Measurements from ENCODE around the gene USP47.

The USP47 gene

GRCh38 chr11:11966354-11966741, 124.6 kb downstream of the USP47 start:
- DNase-seq (ENCODE audit: low read depth), result no peak

GRCh38 chr11:11966826-11967668, 125.3 kb downstream of the USP47 start:
- DNase-seq (ENCODE audit: low read depth), result peak; percentile 24

GRCh38 chr11:11967669-11968510, 126.1 kb downstream of the USP47 start:
- no peak for DNase-seq (ENCODE audit: low read depth)

- no peak for DNase-seq (ENCODE audit: low read depth)
These were observed 126.9 kb downstream of the USP47 start for GRCh38 chr11:11968511-11969280.

- DNase-seq (ENCODE audit: low read depth), result no peak
These were observed 127.8 kb downstream of the USP47 start for GRCh38 chr11:11969380-11970215.

GRCh38 chr11:11970556-11970955, 128.8 kb downstream of the USP47 start:
- no peak for DNase-seq (ENCODE audit: low read depth)

- DNase-seq (ENCODE audit: low read depth), result no peak
These were observed 130.3 kb downstream of the USP47 start for GRCh38 chr11:11971906-11972547.

- DNase-seq (ENCODE audit: low read depth), result no peak
These were observed 131.1 kb downstream of the USP47 start for GRCh38 chr11:11972730-11973341.

GRCh38 chr11:11973361-11973800, 131.6 kb downstream of the USP47 start:
- DNase-seq (ENCODE audit: low read depth), result no peak

- no peak for DNase-seq (ENCODE audit: low read depth)
These were observed 132.1 kb downstream of the USP47 start for GRCh38 chr11:11973866-11974265.

DNA sequence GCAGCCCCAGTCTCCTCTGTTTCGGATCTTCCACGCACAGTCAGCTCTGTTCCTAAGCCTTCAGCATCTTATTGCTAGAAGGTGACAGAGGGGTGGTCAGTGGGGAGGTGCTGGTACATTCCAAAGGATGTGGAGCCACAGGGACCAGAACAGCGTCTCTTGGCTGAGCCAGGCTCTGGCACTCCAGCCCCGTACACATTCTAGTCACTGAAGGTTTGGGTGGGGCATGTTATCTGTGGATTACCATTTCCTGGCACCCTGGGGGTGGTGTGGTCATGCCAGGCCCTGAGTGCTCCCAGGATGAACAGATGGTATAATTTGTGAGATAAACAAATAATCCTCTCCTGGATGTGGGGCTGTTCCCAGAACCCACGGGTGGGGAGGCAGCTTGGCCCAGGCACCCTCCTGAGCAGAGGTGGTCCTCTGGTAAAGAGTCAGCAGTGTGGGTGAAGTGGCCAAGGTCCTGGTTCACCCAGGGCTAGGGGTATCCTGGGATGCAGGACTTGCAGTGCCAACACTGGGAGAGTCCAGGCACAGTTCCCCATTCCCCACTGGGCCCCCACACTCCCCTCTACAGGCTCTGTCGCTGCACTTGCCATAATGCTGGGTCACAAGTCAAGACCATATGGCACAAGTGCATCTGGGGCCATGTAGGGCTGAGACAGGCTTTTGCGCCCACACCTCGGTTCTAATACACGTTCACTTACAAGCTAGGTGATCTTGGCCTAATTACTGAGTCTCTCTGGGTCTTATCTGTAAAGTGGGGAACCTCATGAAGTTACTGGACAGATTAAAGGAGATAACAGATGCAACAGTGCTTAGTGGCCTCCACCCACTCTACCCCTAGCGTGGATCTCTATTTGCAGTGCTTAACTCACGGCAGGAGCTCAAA, 133.7 kb downstream of the USP47 start:
- no peak for DNase-seq (ENCODE audit: low read depth)

DNA sequence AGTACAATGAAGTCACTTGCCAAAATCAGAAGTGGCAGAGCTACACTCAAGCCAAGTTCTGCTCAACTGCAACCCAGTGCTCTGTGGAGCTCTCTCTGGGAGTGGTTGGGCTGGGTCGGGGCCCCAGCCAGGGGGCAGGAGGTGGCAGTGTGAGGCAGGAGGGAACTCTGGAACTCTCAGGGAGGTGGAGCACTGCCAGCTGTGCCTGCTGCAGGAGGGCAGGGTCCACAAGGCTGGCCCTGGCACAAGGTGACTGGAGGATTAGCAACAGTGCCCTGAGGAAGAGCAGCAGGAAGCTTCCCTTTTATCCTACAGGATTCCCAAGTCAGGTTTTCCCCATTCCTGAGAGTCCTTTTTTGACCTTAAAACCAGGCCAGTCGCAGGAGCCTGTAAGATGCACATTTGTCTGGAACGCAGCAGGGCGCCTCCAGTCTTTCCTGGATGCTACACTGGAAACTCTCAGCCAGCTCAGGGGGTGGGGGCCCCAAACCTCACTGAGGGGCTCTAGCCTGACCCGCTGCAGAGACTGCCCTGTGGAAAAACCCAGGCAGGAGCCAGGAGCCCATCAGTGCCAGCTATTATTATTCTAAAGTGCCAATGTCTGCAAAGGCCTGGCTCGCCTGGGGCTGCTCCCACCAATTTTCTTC, 134.8 kb downstream of the USP47 start:
- DNase-seq (ENCODE audit: low read depth), result no peak

- DNase-seq (ENCODE audit: low read depth), result no peak
These were observed 135.6 kb downstream of the USP47 start for GRCh38 chr11:11977206-11977938.

- no peak for DNase-seq (ENCODE audit: low read depth)
These were observed 136.4 kb downstream of the USP47 start for GRCh38 chr11:11978098-11978637.

GRCh38 chr11:11978792-11979487, 137.2 kb downstream of the USP47 start:
- DNase-seq (ENCODE audit: low read depth), result no peak

DNA sequence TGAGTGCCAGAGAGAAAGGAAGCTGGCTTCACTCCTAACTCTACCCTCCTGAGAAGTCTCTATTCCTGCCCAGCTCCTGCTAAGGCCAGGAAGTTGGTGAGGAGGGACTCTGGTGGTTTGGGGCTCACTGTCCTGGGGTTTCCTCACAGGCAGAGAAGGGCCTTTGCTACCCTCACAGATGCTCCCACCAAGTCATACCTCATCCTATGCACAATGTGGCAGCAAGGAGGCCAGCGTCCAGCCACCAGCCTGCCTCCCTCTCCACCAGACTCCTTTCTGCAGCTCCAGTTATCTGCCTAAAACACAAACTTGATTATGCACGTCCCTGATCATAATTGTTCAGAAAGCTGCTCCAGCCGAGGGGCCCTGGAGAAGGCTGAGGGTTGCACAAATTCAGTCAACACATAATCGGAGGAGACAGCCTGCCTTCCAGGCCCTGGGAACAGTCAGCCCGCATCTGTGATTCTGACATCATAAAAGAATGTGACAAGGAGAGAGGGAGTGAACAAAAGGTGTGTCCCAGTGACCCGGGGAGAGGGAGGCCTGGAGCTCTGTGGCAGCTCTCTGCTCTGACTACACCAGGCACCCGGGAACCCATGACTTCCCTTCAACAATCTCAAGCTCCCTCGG, 137.8 kb downstream of the USP47 start:
- DNase-seq (ENCODE audit: low read depth), result no peak

- DNase-seq (ENCODE audit: low read depth), result no peak
These were observed 138.4 kb downstream of the USP47 start for GRCh38 chr11:11980200-11980599.

All from stimulated activated CD8-positive, alpha-beta memory T cell treated with anti-CD3 and anti-CD28 coated beads, Interleukin-12 subunit alpha, Interleukin-12 subunit beta, amount 100 ng/mL, for 4 hours (primary cell).